Nephron (organoid): ENCODE results near the gene GRAMD1B.
"Not testable (repeated sequence)": the region's sequence is repeated elsewhere in the genome, so short reads cannot be mapped to it uniquely, and the experiment has no call there.

Experiments
- H3K27ac Mint-ChIP-seq, 3 experiments: 2 replicates each; pipeline ENCODE4 v1.8.0; 2020; ENCODE audit warnings: mixed read lengths in 3 of 3, mild to moderate bottlenecking in 2 of 3, moderate library complexity in 1 of 3
- H3K27me3 Mint-ChIP-seq: 2 replicates; pipeline ENCODE4 v1.8.0; 2021; ENCODE audit warnings: low read depth, mild to moderate bottlenecking, moderate library complexity, mixed read lengths
- H3K36me3 Mint-ChIP-seq: 2 replicates; pipeline ENCODE4 v1.8.0; 2020; ENCODE audit warnings: low read depth, mixed read lengths
- H3K4me1 Mint-ChIP-seq: 2 replicates; pipeline ENCODE4 v1.8.0; 2020; ENCODE audit warnings: mixed read lengths
- H3K4me3 Mint-ChIP-seq, 3 experiments: 2 replicates each; pipeline ENCODE4 v1.8.0; 2020; ENCODE audit warnings: mild to moderate bottlenecking in 3 of 3, mixed read lengths in 3 of 3, moderate library complexity in 2 of 3
- H3K9me3 Mint-ChIP-seq: 2 replicates; pipeline ENCODE4 v1.8.0; 2020; ENCODE audit warnings: mixed read lengths
- CTCF ChIP-seq, 3 experiments: fragments of 200-600 bp; sonication (generic); IDR thresholded peaks; one replicate each; pipeline ENCODE4 v1.5.0; 2021; ENCODE audit warnings: antibody characterized with exemption in 3 of 3; ENCODE audit not compliant: unreplicated experiment in 3 of 3

The GRAMD1B gene

GRCh38 chr11:123567466-123567865, 137.4 kb downstream of the GRAMD1B start:
- Mint-ChIP-seq H3K36me3 (no peaks in the 10 kb centered on the region), H3K4me1 (peaks cover 27% of the 10 kb centered on the region), H3K9me3 (no peaks in the 10 kb centered on the region), H3K4me3 (no peak overlapping the region), H3K27me3 (peaks cover 5% of the 10 kb centered on the region), H3K27ac (no peak overlapping the region)
- TF ChIP-seq CTCF (IDR thresholded peaks at IDR 0.05; ENCODE audit: unreplicated experiment in 3 of 3) = no peak

- Mint-ChIP-seq H3K4me3 (no peak overlapping the region), H3K36me3 (no peaks in the 10 kb centered on the region), H3K9me3 (no peaks in the 10 kb centered on the region), H3K27me3 (peaks cover 5% of the 10 kb centered on the region), H3K27ac (no peak overlapping the region), H3K4me1 (peaks cover 18% of the 10 kb centered on the region)
- TF ChIP-seq CTCF (IDR thresholded peaks at IDR 0.05; ENCODE audit: unreplicated experiment in 3 of 3) = no peak
Observed at GRCh38 chr11:123568367-123568870, 138.3 kb downstream of the GRAMD1B start.

- peaks cover 18% of the 10 kb centered on the region for H3K4me1 Mint-ChIP-seq
- H3K27ac Mint-ChIP-seq = no peak overlapping the region
- H3K27me3 Mint-ChIP-seq = peaks cover 11% of the 10 kb centered on the region
- no peaks in the 10 kb centered on the region for H3K9me3 Mint-ChIP-seq
- no peak for TF ChIP-seq CTCF (IDR thresholded peaks at IDR 0.05; ENCODE audit: unreplicated experiment in 3 of 3)
- no peak overlapping the region for H3K4me3 Mint-ChIP-seq
- no peaks in the 10 kb centered on the region for H3K36me3 Mint-ChIP-seq
Observed at GRCh38 chr11:123569393-123569792, 139.3 kb downstream of the GRAMD1B start.

GRCh38 chr11:123570939-123571580, 141.0 kb downstream of the GRAMD1B start:
- Mint-ChIP-seq H3K4me1 (peaks cover 13% of the 10 kb centered on the region), H3K36me3 (no peaks in the 10 kb centered on the region), H3K4me3 (no peak overlapping the region), H3K9me3 (no peaks in the 10 kb centered on the region), H3K27me3 (peaks cover 11% of the 10 kb centered on the region), H3K27ac (no peak overlapping the region)
- TF ChIP-seq CTCF (IDR thresholded peaks at IDR 0.05; ENCODE audit: unreplicated experiment in 3 of 3) = no peak

GRCh38 chr11:123572791-123573190, 142.7 kb downstream of the GRAMD1B start:
- peaks cover 15% of the 10 kb centered on the region for H3K27me3 Mint-ChIP-seq
- not testable (repeated sequence) for H3K4me1 Mint-ChIP-seq, H3K4me3 Mint-ChIP-seq, H3K27ac Mint-ChIP-seq, H3K36me3 Mint-ChIP-seq, H3K9me3 Mint-ChIP-seq

GRCh38 chr11:123573286-123573685, 143.2 kb downstream of the GRAMD1B start:
- H3K4me3 Mint-ChIP-seq = no peak overlapping the region
- H3K27ac Mint-ChIP-seq = no peak overlapping the region
- H3K27me3 Mint-ChIP-seq = peaks cover 15% of the 10 kb centered on the region
- no peak for TF ChIP-seq CTCF (IDR thresholded peaks at IDR 0.05; ENCODE audit: unreplicated experiment in 3 of 3)
- peaks cover 6% of the 10 kb centered on the region for H3K4me1 Mint-ChIP-seq
- H3K36me3 Mint-ChIP-seq = no peaks in the 10 kb centered on the region
- H3K9me3 Mint-ChIP-seq = no peaks in the 10 kb centered on the region
